Natural killer cell (primary cell): ENCODE data around the gene ZCCHC14. TPM values are rescaled to one million over a fixed set of nuclear protein-coding genes. Genes with fewer than 3 reads are reported as not detected.

ENCODE experiments used
- ATAC-seq, 3 donors: fragments of 150-1000 bp in 2 of 3; fragments of 200-7000 bp in 1 of 3; cut with Tn5 transposase; 1 replicate in 1 of 3; 2 replicates in 2 of 3; pipeline ENCODE4 v1.10.0; 2021; ENCODE audit warnings: mild to moderate bottlenecking in 2 of 3, moderate library complexity in 2 of 3
- DNase-seq, 2 donors: peaks; one replicate each; pipeline versions ENCODE4 v3.0.0 to v3.0.0-alpha.2; 2013 to 2021; ENCODE audit warnings: mixed read lengths in 1 of 2
- H3K27ac ChIP-seq: one replicate; pipeline ENCODE4 v1.5.1; 2013; ENCODE audit warnings: mild to moderate bottlenecking, low read length
- H3K27me3 ChIP-seq: one replicate; pipeline ENCODE4 v1.6.1; 2013; ENCODE audit warnings: low read length; ENCODE audit not compliant: control insufficient read depth, insufficient read depth
- H3K36me3 ChIP-seq: one replicate; pipeline ENCODE4 v1.6.1; 2013; ENCODE audit warnings: low read length; ENCODE audit not compliant: control insufficient read depth, insufficient read depth
- H3K4me1 ChIP-seq: one replicate; pipeline ENCODE4 v1.6.1; 2013; ENCODE audit warnings: low read length; ENCODE audit not compliant: control insufficient read depth, insufficient read depth
- H3K4me3 ChIP-seq: one replicate; pipeline ENCODE4 v1.5.1; 2013; ENCODE audit warnings: low read length
- H3K9me3 ChIP-seq: one replicate; pipeline ENCODE4 v1.6.1; 2013; ENCODE audit warnings: low read length; ENCODE audit not compliant: control insufficient read depth, insufficient read depth
- H3K27ac Mint-ChIP-seq, 2 donors: one replicate each; pipeline ENCODE4 v1.8.0; 2022; ENCODE audit warnings: mild to moderate bottlenecking in 2 of 2, mixed read lengths in 2 of 2, moderate library complexity in 1 of 2
- H3K27me3 Mint-ChIP-seq, 2 donors: one replicate each; pipeline ENCODE4 v1.8.0; 2022; ENCODE audit warnings: low read depth in 2 of 2, mixed read lengths in 2 of 2
- H3K36me3 Mint-ChIP-seq: one replicate; pipeline ENCODE4 v1.8.0; 2022; ENCODE audit warnings: mixed read lengths
- H3K4me1 Mint-ChIP-seq, 2 donors: one replicate each; pipeline ENCODE4 v1.8.0; 2022; ENCODE audit warnings: mixed read lengths in 2 of 2
- H3K4me3 Mint-ChIP-seq: one replicate; pipeline ENCODE4 v1.8.0; 2022; ENCODE audit warnings: mild to moderate bottlenecking, moderate library complexity, mixed read lengths
- H3K9me3 Mint-ChIP-seq, 2 donors: one replicate each; pipeline ENCODE4 v1.8.0; 2022; ENCODE audit warnings: mixed read lengths in 2 of 2
- CTCF ChIP-seq: fragments of 200-600 bp; IDR thresholded peaks from one replicate; pipeline ENCODE4 v1.8.0; 2022; ENCODE audit warnings: antibody characterized with exemption
- WGBS: methylation state at CpG from one replicate; pipeline ENCODE4 v1.1.7; 2013; ENCODE audit warnings: missing lambda C conversion rate; ENCODE audit not compliant: insufficient coverage; 5-methylcytosine and 5-hydroxymethylcytosine counted together
- intact Hi-C: fragments of 100-400 bp; cut with micrococcal nuclease; formaldehyde crosslinking; loops from one replicate; pipeline ENCODE4 v1.14.2; 2022
- total RNA-seq, 4 donors: library from RNA; stranded (reverse); fragments of 120-200 nt in 1 of 4; gene quantifications; one replicate each; pipeline versions ENCODE4 v1.2.3 to v1.2.4, GENCODE V29; 2013 to 2022

The ZCCHC14 gene
- total RNA-seq, 3 donors from 2014 or later (not counting 1 experiment from before 2014, with no cell fraction given) = 12.2 to 20.9 (median 19.2) TPM

DNA sequence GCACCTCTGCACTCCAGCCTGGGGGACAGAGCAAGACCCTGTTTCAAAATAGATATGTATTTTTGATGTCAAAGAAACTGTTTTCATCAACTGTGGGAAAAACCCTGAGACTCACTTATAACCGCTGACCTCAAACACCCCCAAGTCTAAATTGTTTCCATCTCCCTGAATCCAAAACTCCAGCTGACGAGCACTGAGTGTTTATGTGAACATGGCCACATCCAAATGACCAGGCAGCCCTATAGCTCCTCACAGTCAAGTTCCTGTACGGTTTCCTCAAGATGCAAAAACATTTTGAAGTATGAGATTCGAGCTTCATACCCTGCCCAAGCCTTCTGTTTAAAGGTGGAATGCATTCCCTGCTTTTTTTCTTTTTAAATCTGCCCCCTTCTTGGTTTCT lies 45.3 kb upstream of the ZCCHC14 start:
- ATAC-seq (no peak), DNase-seq (no peak)
- H3K4me1 Mint-ChIP-seq = no peaks in the 10 kb centered on the region
- intact Hi-C loops = no loop called here
- H3K27me3 Mint-ChIP-seq = peaks cover 36 to 41% of the 10 kb centered on the region in 2 donors
- no peaks in the 10 kb centered on the region for H3K36me3 Mint-ChIP-seq
- 48% methylated on average over 4 of the region's 4 CpGs for WGBS
- Histone ChIP-seq H3K9me3 (peaks cover 2% of the 10 kb centered on the region), H3K36me3 (no peaks in the 10 kb centered on the region), H3K4me3 (no peak overlapping the region), H3K27me3 (peaks cover 3% of the 10 kb centered on the region), H3K4me1 (no peaks in the 10 kb centered on the region), H3K27ac (no peak overlapping the region)
- no peak for TF ChIP-seq CTCF
- no peak overlapping the region for H3K4me3 Mint-ChIP-seq
- H3K9me3 Mint-ChIP-seq = no peaks in the 10 kb centered on the region
- H3K27ac Mint-ChIP-seq = no peak overlapping the region

GRCh38 chr16:87536795-87537142 lies 43.9 kb upstream of the ZCCHC14 start:
- Histone ChIP-seq H3K36me3 (no peaks in the 10 kb centered on the region), H3K4me3 (no peak overlapping the region), H3K27me3 (peaks cover 3% of the 10 kb centered on the region), H3K4me1 (no peaks in the 10 kb centered on the region), H3K9me3 (peaks cover 3% of the 10 kb centered on the region), H3K27ac (no peak overlapping the region)
- Mint-ChIP-seq H3K27me3 (peaks cover 39 to 43% of the 10 kb centered on the region in 2 donors), H3K4me1 (no peaks in the 10 kb centered on the region), H3K9me3 (peaks cover 0 to 2% of the 10 kb centered on the region in 2 donors), H3K27ac (no peak overlapping the region), H3K4me3 (no peak overlapping the region), H3K36me3 (no peaks in the 10 kb centered on the region)
- DNase-seq (no peak), ATAC-seq (no peak)
- WGBS = 91% methylated on average over 5 of the region's 10 CpGs
- intact Hi-C loops = no loop called here
- no peak for TF ChIP-seq CTCF

DNA sequence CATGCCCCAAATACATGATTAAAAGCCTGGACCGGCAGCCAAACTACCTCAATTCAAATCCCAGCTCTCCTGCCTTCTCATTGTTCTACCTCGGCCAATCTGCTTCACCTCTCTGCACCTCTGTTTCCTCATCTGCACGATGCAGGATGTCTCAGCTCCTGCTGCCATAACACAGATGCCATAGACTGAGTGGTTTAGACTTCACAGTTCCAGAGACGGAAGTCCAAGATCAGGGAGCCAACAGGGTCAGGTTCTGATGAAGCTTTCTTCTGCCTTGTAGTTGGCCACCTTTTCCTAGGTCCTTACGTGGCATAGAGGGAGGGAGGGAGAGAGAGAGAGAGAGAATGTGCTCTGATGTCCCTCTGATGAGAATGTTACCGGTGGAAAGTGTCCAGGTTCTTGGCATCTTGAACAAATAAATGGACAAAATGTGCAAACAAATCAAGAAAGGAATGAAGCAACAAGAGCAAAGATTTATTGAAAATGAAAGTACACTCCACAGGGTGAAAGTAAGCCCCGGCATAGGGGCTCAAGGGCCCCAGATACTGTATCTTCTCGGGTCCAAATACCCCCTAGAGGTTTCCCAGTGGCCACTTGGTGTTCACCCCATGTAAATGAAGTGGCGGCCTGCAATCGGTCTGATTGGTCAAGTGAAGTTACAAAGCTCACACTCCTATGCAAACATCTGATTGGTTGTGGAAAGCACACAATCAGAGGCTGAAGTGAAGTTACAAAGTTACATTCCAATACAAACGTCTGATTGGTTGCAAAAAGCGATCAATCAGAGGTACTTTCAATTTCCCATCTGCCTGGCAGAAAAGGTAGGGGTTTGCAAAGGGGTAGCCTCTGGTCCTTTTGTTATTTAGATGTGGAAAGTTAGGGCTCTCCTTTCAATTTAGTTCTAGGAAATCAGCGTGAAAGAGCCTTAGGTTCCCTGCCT lies 43.3 kb upstream of the ZCCHC14 start:
- H3K4me1 Mint-ChIP-seq = no peaks in the 10 kb centered on the region
- H3K27ac ChIP-seq = no peak overlapping the region
- H3K9me3 Mint-ChIP-seq = peaks cover 0 to 2% of the 10 kb centered on the region in 2 donors
- no peak overlapping the region for H3K4me3 ChIP-seq
- peaks cover 39 to 43% of the 10 kb centered on the region in 2 donors for H3K27me3 Mint-ChIP-seq
- WGBS = 87% methylated on average over 13 of the region's 13 CpGs
- intact Hi-C loops = no loop called here
- H3K36me3 Mint-ChIP-seq = no peaks in the 10 kb centered on the region
- no peak for ATAC-seq
- no peaks in the 10 kb centered on the region for H3K36me3 ChIP-seq
- no peak for DNase-seq
- no peak overlapping the region for H3K27ac Mint-ChIP-seq
- H3K9me3 ChIP-seq = peaks cover 3% of the 10 kb centered on the region
- no peak overlapping the region for H3K4me3 Mint-ChIP-seq
- no peaks in the 10 kb centered on the region for H3K4me1 ChIP-seq
- peaks cover 3% of the 10 kb centered on the region for H3K27me3 ChIP-seq
- TF ChIP-seq CTCF = no peak
